Brain microvascular endothelial cell (primary cell): Measurements from ENCODE around the gene CNTD1.

Experiments
- DNase-seq: peaks from one replicate; pipeline ENCODE4 v3.0.0-alpha.2; 2020
- H3K27ac ChIP-seq: fragments of 250-450 bp; sonication (Bioruptor Pico); 2 replicates; pipeline ENCODE4 v1.5.1; 2020; ENCODE audit warnings: mild to moderate bottlenecking, moderate library complexity
- H3K27me3 ChIP-seq: fragments of 250-450 bp; sonication (Bioruptor Pico); replicated peaks from 2 replicates; pipeline ENCODE4 v1.5.1; 2020; ENCODE audit warnings: mild to moderate bottlenecking
- H3K36me3 ChIP-seq: fragments of 250-450 bp; sonication (Bioruptor Pico); replicated peaks from 2 replicates; pipeline ENCODE4 v1.5.1; 2020; ENCODE audit warnings: mild to moderate bottlenecking
- H3K4me3 ChIP-seq: 2 replicates; pipeline ENCODE4 v1.5.1; 2011; ENCODE audit warnings: low read depth, mild to moderate bottlenecking, control low read depth, low read length, moderate library complexity
- in situ Hi-C: cut with HindIII; loops from 2 replicates; pipeline ENCODE4 v1.10.0; 2017; ENCODE audit warnings: low sequenced_read_pairs, low pct_ligation_motif_present
- TF ChIP-seq, protein P1 (sequence below): IDR thresholded peaks from 2 replicates; pipeline ENCODE4 v1.5.1; 2011; ENCODE audit warnings: low read depth, mild to moderate bottlenecking, moderate library complexity, low read length, control low read depth, inconsistent platforms; ENCODE audit errors: missing control alignments

CNTD1 gene

DNA sequence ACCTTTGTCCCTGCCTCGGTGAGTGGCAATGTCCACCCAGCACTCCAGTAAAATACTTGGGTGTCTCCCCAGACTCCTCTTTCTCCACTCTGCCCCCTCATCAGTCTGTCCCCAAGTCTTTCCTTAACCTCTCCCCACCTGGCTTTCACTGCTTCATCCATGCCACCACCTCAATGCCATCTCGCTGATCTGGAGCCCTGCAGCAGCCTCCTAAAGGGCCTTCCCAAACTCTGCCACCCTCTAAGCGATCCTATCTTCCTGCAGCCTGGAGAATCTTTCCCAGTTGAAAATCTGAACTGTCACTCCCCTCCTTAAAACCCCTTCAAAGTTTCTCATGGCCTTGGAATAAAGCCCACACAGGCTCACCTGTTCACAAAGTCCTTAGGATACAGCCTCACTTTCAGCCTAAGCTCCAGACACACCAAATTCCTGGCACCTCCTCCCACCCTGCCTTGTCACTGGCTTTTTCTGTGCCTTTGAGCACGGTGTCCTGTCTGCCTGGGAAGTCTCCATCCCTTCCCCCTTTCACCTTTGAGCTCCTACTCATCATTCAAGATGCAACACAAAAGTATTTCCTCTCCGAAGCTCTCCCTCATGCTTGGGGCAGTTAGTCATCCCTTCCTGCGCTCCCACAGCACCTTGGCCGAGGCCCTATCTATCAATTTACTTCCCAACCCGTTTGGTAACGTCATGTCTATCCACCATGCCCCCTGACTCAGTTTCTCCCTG is 15.4 kb upstream of the CNTD1 start:
- peak; percentile 61 for DNase-seq

DNA sequence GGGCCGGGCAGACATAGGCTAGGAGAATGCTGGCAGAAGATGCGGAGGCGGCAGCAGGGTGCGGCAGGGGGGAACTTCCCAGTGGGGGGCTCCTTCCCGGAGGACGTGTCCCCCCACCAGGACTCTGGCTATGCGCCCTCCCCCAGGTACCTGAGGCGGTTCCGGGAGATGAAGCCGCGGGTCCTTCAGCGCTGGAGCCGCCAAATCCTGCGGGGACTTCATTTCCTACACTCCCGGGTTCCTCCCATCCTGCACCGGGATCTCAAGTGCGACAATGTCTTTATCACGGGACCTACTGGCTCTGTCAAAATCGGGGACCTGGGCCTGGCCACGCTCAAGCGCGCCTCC is 14.9 kb upstream of the CNTD1 start:
- no peak overlapping the region for H3K27ac ChIP-seq
- no peak overlapping the region for H3K4me3 ChIP-seq

More for the DNA sequence above, 15.4 kb upstream of the CNTD1 start:
- TF ChIP-seq, protein P1, sequence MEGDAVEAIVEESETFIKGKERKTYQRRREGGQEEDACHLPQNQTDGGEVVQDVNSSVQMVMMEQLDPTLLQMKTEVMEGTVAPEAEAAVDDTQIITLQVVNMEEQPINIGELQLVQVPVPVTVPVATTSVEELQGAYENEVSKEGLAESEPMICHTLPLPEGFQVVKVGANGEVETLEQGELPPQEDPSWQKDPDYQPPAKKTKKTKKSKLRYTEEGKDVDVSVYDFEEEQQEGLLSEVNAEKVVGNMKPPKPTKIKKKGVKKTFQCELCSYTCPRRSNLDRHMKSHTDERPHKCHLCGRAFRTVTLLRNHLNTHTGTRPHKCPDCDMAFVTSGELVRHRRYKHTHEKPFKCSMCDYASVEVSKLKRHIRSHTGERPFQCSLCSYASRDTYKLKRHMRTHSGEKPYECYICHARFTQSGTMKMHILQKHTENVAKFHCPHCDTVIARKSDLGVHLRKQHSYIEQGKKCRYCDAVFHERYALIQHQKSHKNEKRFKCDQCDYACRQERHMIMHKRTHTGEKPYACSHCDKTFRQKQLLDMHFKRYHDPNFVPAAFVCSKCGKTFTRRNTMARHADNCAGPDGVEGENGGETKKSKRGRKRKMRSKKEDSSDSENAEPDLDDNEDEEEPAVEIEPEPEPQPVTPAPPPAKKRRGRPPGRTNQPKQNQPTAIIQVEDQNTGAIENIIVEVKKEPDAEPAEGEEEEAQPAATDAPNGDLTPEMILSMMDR: no peak
- Histone ChIP-seq H3K27me3 (no peaks in the 10 kb centered on the region), H3K36me3 (peaks cover 12% of the 10 kb centered on the region), H3K4me3 (peak overlapping the region; percentile 60), H3K27ac (no peak overlapping the region)
- in situ Hi-C loops: no loop called here

DNA sequence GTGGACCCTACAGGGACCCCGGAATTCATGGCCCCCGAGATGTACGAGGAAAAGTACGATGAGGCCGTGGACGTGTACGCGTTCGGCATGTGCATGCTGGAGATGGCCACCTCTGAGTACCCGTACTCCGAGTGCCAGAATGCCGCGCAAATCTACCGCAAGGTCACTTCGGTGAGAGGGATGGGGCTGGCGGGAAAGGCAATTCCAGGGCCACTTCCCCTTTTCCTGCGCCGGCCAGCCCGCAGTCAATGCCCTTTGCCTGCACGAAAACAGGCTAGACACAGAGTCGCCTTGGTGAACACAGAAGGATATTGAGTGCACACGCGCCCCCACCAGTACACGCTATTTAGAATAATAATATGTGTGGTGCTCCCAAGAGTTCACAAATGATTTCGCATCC is 14.3 kb upstream of the CNTD1 start:
- Histone ChIP-seq H3K36me3 (peaks cover 15% of the 10 kb centered on the region), H3K4me3 (no peak overlapping the region), H3K27me3 (no peaks in the 10 kb centered on the region), H3K27ac (no peak overlapping the region)
- TF ChIP-seq, protein P1: no peak
- in situ Hi-C loops: no loop called here
- DNase-seq: no peak

More for the DNA sequence above, 14.9 kb upstream of the CNTD1 start:
- DNase-seq: no peak
- peaks cover 18% of the 10 kb centered on the region for H3K36me3 ChIP-seq
- no peaks in the 10 kb centered on the region for H3K27me3 ChIP-seq
- TF ChIP-seq, protein P1: no peak
- in situ Hi-C loops: no loop called here

DNA sequence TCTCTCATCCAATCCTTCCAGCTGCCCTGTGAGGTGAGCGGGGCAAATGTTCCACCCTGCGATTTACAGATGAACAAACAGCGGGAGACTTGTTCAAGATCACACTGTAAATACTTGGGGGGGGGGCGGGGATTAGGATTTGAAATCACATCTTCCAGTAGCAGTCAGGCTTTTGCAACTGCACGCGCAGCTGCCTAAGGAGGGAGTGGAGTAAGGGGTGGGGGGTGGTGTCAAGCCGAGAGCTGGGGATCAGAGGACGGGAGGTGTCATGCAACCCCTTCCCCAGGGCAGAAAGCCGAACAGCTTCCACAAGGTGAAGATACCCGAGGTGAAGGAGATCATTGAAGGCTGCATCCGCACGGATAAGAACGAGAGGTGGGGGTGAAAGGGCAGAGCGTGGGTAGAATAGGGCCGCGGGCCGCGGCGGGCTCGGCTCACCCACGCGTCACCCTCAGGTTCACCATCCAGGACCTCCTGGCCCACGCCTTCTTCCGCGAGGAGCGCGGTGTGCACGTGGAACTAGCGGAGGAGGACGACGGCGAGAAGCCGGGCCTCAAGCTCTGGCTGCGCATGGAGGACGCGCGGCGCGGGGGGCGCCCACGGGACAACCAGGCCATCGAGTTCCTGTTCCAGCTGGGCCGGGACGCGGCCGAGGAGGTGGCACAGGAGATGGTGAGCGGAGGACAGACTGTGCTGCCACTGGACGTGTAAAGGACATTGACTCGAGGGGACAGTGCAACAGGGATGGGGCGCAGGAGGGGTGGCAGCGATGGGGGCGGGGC is 13.7 kb upstream of the CNTD1 start:
- TF ChIP-seq, protein P1: no peak
- no peak for DNase-seq
- H3K27me3 ChIP-seq: no peaks in the 10 kb centered on the region
- in situ Hi-C loops: no loop called here
- H3K36me3 ChIP-seq: peaks cover 15% of the 10 kb centered on the region
- H3K4me3 ChIP-seq: no peak overlapping the region
- H3K27ac ChIP-seq: no peak overlapping the region

DNA sequence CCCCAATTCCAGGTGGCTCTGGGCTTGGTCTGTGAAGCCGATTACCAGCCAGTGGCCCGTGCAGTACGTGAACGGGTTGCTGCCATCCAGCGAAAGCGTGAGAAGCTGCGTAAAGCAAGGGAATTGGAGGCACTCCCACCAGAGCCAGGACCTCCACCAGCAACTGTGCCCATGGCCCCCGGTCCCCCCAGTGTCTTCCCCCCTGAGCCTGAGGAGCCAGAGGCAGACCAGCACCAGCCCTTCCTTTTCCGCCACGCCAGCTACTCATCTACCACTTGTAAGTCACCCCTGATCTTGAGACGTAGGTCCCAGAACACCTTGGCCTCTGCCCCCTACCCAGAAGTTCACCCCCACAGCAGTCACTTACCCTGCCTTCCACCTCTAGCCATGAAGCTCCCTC is 11.4 kb upstream of the CNTD1 start:
- in situ Hi-C loops: no loop called here
- no peaks in the 10 kb centered on the region for H3K27me3 ChIP-seq
- H3K4me3 ChIP-seq: no peak overlapping the region
- H3K36me3 ChIP-seq: peaks cover 15% of the 10 kb centered on the region
- TF ChIP-seq, protein P1: no peak
- H3K27ac ChIP-seq: no peak overlapping the region
- DNase-seq: no peak

DNA sequence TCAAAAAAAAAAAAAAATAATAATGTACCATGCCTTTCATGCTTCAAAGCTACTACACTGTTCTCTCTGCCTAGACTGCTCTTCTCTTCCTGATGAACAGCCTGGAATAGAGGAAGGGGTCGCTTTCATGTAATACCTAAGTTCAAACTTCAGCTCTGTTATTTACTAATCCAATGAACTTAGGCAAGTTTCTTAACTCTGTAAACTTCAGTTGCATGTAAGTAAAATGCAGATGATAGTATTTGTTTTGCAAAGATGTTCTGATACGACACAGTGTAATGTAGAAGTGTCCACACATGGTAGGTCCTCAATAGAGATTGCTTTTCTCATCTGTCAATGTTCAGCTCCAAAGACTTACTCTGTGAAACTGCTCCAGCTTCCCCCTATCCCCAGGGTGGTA is 6.7 kb upstream of the CNTD1 start:
- Histone ChIP-seq H3K36me3 (peaks cover 15% of the 10 kb centered on the region), H3K4me3 (no peak overlapping the region), H3K27ac (no peak overlapping the region), H3K27me3 (no peaks in the 10 kb centered on the region)
- TF ChIP-seq, protein P1: no peak
- in situ Hi-C loops: no loop called here
- no peak for DNase-seq
